HG03280 (cell line): ENCODE results near the gene CSNK1E.

Source experiments
- ATAC-seq: cut with Tn5 transposase; IDR thresholded peaks from one replicate; pipeline ENCODE4 v1.9.1; 2021; ENCODE audit warnings: mild to moderate bottlenecking, moderate library complexity; ENCODE audit not compliant: unreplicated experiment

CSNK1E gene

DNA sequence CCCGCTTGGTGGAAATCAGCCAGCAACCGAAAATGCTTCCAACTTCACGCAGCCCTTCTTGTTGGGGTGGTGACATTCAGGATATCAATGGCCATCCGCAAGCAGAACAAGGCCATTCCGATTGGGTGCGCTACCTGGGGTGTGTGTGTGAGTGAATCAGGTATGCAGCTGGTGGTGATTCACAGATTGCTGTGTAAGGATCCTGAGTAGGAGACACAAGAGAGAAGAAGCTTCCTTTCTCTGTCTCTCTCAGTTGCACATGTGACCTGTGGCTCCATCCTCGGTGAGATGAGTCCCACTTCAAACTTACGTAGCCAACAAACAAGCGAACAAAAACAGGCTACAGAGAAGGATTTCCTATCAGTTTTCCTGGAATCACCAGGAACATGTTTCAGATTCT, 34.8 kb downstream of the CSNK1E start:
- ATAC-seq: no peak

DNA sequence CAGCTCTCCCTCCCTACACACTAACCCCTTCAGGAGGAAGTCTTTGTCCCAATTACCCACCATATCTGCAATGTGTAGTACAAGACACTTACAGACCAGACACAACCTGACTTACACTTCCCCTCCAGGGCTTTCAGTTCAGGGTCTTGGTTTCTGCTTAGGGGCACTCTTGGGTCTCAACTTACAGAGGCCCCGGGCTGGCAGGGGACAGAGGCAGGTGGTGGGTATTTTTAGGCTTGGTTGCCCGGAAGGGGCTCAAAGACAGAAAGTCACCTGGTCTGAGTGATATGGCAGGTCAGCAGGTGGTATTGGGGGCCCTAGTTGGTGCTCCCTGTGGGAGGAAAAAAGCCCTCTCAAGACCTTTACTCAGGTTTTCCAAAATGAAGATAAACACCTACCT, 41.1 kb downstream of the CSNK1E start:
- ATAC-seq: no peak

DNA sequence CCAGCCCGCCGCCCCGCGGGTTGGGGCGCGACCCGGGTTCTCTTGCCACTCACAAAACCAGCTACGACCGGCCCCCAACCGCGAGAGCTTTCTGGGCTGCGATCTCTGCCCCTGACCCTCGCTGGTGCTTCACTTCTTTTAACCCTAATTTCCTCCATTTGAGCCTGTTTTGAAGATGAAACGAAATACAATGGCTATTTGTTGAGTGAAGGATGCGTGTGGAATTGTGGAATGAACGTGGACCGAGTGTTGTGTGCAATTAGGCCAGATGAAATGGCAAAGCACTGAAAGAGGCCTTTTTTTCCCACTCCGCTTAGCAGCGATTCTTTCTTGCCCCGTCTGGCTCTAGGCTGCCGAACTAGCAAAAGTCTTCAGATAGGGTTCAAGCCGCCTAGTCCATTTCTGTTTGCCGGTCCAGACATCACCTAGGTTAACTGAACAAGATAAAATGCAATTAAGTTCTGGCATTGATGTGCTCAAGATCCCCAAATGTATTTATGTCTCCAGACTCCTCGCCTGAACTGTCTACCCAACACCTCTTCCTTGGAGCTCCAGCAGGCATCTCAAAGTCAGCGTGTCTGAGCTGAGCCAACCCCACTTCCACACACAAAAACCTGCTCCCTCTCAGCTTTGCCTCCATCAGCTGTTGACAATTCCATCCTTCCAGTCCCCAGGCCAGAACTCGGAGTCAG, 44.0 kb downstream of the CSNK1E start:
- ATAC-seq: no peak

DNA sequence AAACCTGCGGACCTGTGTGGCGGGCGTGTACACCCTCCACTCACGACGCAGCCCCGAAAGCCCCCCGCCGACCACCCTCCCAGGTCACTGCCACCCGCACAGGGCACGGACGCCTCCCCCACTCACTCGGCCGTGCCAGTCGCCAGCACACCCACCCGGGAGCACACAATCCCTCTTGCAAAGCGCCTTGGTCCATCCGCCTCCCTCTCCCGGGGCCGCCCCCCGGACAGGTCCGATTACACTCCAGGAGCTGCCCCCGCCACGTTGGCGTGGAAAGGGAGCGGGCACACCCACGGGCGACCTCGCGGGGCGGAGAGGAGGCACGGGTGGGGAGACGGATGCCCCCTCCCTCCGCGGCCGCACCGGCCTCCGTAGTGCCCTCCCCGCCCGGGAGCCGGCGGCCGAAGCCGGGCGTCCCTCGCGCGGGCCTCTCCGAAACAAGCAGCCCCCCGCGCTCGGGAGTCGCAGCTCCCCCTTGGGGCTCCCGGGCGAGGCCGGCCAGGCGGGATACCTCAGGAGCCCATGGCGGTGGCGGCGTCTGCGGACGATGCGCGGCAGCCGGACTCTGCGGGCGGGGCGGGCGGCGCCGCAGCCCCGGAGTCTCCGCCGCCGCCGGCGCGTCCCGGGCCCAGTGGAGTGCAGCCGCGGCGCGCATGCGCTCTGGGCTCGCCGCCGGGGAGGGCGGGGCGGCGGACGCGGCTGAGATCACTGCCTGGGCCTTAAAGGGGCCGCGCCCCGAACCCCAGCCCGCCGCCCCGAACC, 44.7 kb downstream of the CSNK1E start, which contains the start of gene TMEM184B:
Gene TMEM184B, minus strand, starts transcription at position 638 of the 762 bp plus-strand sequence. CDS start 25,049 bp downstream, outside the sequence.
- peak; percentile 84 for ATAC-seq

DNA sequence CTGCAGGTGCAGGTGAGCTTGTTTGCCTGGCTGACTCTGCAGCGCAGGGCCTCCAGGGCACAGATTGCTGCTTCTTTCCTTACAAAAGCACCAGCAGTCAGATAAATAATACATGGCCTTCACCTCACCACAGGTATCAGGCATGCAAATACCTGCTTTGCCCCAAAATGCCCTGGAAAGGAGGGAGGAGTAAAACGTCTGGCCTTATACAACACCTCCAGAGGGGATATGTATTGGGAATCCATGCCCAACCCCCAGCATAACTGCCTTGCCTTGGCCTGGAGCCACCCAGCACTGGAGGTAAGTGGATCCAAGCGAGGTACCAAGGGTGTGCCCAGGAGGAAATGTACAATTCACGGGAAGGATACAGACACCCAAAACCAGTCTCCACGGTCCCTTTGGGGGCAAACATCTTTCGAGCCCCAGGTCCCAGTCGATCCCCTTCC, 45.3 kb downstream of the CSNK1E start:
- ATAC-seq: no peak

DNA sequence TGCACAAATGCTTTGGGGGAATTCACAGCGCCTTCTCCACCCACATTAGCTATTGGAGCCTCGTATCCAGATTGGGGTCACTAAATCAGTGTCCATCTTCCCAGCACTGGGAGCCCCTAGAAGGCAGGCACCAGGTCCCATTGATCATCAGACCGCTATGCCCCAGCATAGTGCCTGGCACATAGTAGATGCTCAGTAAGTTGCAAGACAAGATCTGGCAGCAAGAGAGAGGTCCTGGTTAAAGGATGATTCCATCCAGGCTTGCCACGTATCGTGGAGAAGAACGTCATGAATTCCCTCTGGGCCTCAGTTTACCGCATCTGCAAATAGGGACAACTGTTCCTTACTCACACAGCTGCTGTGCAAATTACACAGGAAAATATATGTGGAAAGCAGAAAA, 46.1 kb downstream of the CSNK1E start:
- ATAC-seq: no peak

DNA sequence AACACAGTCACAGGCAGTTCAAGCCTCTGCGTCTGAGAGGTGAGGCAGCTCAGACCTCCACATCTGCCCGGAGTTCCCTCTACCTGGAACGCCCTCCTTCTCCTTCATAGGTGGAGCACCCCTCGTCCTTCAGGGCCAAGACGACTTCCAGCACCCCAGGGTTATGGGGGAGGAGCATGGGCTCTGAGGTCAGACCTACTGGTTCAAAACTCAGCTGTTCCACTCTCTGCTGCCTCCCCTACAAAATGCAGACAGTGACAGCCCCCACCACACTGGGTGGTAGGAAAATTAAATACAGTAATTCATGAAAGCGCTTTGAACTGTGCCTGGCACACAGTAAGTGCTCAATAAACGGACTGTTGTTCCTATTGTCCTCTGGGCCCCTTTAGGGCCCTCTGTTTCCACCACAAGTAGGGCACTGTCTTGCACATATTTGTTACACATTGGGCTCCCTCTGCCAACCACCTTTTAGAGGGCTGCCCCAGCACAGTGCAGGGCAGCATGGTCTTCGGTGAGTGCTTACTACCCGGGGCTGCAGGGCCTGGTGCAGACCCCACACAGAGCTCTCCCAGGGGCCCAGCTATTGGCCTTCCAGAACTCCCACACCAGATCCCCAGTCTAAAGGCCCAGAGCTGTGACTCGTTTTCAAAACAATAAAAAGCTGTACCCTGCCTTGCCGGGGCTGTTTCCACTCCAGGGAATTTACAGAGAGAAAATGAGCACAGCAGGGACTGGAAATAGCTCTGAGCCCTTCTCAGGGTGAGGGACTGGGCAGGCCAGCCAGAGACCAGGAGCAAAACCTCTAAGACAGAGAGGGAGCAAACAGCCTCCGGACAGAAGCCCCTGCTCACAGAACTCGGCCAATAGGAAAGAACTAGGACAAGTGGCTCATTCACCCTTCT, 46.9 kb downstream of the CSNK1E start:
- no peak for ATAC-seq

DNA sequence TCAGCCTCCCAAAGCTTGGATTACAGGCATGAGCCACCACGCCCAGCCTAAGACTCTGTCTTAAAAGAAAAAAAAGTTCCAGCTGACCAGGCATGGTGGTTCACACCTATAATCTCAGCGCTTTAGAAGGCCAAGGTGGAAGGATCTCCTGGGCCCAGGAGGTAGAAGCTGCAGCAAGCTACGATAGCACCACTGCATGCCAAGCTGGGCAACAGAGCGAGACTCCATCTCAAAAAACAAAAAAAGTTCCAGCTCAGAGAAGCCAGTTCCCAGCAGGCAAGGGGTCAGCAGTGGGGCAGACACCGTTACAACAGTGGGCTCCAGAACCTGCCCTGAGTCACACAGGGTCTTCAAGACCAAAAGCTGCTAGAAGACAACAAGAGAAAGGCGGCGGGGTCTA, 47.8 kb downstream of the CSNK1E start:
- no peak for ATAC-seq

DNA sequence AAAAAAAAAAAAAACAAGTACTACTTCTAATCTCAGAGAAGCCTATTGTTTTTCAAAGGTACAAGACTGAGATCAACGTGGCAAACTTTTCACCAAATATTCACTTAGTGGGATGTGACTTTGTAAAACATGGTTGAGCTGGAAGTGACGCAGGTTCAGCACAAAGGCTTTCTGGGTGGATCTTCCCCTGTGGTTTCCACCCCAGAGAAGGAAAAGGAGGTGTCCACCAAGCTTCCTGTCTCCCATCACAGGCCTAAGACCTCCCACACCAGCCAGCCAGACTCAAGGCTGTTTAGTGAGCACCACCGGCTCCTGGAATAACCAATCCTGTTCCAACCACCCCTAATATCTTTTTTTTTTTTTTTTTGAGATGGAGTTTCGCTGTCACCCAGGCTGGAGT, 50.1 kb downstream of the CSNK1E start:
- no peak for ATAC-seq

DNA sequence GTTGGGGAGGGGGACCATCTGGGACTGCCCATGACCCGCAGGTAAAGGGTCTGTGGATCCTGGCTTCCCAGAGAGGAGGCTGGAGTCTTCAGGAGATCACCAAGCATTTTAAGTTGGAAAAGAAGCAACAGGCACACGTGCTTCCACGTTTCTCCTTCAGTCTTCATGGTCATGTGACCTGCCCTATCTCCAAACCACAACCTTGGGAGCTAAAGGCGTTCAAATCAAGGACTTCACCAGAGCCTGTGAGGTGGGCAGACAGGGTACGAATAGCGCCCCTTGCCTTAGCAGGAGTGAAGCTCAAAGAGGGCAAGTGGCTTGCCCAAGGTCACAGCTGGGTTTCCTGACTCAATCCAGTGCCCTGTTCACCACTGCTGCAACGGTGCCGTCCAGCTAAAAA, 51.1 kb downstream of the CSNK1E start:
- ATAC-seq: no peak

DNA sequence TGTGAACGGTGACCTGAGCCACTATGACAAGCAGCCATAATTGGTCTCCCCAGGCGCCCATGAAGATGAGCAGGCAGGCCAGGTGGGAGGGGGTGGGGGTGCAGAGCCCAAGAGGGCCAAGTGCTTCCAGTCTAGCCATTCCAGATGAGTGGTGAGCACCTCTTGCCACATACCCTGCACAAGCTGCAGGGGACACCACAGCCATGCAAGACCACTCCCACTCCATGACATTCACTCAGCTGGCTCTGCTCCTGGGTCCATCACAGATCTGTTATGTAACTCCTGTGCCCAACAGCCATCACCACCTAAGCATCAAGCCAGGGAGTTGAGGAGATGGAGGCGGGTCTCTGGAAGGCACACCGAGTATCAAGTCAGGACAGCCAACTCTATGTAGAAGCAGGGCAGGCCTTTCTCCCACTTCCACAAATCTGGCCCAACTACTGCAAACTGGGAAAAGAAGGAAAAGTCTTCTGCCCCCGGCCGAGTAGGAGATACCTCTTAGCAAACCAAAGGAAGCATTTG, 52.9 kb downstream of the CSNK1E start:
- ATAC-seq: no peak

DNA sequence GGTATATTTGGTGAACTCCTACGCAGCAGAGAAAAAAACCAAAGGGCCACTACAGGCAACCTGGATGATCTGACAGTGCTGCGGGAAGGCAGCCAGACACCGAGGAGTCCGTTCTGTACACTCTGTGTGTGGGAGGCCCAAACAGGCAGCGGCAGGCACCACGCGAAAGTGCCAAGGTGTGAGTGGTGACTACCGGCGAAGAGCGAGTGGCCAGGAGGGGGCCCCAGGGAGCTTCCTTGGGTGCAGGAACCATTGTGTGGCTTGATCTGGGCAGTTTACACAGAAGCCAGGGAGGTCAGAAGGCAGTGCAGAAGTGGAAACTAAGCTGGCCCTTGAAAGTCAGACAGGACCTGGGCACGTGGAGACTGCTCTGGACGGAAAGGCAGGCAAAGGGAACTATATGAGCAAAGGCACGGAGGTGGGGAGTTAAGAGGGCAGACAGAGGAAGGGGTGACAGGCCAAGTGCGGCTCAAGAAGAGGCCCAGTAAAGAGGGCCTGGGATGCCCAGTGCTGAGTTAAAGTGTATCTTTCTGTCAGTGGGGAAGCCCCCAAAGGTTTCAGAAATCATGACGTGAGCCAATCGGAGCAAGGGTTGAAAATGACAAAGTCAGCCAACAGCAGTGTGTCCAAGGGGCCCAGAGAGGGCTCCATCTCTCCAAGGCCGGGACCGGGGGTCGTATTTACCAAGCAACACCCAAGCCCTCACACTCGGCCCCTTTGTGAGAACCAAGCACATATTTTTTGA, 55.0 kb downstream of the CSNK1E start:
- ATAC-seq: no peak

DNA sequence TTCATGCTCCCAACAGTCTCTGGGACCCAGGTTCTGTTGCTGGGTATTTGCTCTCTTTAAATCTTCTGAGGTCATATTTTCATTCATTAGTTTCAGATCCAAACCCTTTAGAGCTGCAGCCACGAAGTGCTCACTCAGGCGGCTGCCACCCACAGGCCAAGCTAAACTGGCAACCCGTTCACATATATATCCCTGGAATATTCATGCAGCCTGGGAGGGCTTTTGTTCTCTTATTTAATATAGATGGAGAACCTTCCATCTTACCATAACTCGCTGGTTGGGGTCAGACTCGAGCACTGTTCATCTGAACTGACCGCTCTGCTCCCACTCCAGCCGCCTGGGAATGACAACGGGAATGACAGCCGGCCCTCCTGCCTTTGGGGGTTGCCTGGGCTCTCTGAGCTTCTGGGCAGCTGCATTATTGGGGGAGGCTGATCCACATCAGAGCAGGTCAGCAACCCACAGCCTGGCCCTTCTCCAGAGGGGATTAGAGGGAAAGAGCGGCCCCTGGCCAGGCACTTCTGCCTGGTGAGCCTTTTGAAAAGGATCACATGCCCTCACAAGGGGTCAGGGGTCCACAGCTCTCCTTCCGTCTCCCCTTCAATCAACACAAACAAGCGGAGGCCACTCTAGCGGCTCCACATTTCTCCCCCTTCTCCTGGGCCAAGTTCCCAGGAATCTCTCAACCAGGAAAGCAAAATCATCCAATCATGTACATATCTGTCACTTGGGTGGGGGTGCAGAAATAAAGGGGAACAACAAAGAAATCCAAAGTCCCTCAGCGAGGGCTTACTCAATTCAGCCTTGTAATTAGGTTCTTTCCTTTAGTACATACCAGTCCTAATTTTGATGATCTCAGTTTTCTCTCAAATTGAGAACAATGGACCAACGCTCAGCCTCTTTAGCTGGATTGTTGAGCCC, 56.2 kb downstream of the CSNK1E start:
- ATAC-seq: peak; percentile 19

DNA sequence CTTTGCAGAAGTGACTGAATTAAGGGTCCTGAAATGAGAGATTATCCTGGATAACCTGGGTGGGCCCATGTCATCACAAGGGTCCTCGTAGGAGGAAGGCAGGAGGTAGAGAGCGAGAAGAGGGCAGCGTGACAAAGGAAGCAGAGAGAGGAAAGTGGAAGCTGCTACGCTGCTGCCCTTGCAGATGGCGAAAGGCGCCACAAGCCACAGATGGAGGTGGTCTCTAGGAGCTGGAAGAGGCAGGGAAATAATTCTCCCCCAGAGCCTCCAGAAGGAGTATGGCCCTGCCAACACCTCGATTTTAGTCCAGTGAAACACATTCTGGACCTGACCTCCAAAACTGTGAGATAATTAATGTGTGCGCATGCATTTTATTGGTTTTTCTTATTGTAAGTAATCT, 57.9 kb downstream of the CSNK1E start:
- ATAC-seq: no peak

DNA sequence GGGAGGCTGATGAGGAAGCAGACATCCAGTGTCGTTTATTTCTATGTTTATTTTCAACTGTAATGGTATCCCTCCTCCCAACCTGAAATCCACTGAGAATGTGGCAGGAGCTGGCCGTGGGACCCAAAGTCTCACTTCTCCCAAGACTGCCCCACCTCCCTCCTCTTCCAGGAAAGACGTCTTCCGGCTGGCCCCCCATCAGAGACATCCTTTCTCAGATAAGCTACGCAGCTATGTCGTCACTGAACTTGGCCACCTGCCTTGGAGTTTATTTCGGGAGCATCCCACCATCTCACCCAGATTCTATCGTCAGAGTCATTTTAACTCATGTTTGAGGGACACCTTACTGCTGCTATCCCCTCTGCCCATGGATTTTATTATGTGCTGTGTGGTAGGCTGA, 58.3 kb downstream of the CSNK1E start:
- no peak for ATAC-seq

DNA sequence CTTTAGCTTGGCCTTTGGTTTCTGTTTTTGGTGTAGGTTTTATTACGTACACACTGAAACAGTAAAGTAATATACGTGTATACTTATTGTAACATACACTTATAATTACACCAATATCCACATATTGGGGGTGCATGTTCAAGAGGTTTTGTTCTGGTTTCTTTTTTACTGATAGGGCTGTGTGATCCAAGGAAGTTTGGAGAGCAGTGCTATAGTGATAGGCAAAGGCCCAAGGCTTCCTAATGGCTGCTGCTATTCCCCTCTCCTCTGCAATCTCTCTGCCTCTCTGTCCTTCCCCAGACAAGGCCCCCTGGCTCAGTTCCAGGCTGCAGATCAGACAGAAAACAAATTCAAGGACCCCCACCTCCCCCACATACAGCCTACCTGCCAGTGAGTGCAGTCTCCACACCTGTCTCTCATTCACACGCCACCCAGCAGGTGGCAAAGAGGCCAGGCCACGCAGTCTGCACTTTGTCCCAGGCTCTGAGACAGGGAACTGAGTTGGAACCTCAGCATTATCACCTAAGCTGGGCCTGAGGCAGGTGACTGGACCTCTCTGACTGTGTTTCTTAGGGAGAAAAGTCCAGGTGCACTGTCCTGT, 59.5 kb downstream of the CSNK1E start:
- no peak for ATAC-seq

DNA sequence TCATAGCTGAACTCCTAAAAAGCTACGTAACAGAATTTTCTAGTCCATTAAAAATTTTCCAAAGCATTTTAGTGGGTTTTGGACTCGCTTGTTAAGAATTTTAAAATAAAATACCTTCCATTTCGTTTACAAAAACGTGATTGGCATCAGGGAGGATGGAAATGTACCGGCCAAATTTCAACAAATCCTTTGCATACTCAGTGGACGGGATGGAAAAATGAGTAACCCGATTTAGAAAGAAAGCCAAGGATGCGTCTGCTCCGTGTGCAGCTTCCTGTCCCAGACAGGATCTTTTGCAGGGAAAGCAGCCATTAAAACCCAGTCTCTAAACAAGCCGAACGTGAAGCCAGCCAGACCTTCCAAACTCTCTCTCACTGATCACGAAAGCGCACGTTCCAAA, 60.1 kb downstream of the CSNK1E start:
- ATAC-seq: no peak

DNA sequence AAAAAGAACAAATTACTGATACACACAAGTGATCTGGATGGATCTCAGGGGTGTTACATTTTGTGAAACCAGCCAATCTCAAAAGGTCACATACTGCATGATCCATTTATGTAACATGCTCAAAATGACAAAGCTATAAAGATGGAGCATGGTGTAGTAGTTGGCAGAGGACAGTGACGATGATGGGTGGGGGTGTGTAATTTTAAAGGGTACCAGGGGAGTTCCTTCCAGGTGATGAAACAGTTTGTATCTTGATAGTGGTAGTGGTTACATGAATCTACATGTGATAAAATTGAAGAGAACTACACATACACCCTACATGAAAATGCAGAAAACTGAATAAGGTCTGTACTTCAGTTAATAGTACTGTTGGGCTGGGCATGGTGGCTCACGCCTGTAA, 61.5 kb downstream of the CSNK1E start:
- no peak for ATAC-seq

DNA sequence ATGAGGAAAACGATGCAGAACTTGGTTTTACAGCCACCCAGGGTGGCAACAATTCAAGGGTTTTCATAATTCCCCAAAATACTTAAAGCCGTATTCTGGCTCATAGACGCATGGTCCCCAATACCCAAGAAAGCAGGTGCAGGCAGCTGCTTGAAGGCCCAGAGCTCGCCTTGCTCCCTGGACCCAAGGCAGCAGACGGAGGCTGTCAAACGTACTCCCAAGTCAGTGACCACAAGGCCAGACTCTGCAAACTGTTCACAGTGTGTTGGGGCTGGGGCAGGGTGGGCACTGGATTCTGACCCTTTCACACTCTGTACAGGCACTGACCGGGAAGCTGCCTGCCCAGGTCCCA, 65.9 kb downstream of the CSNK1E start:
- no peak for ATAC-seq
